IPS-NIHi7 (cell line): Measurements from ENCODE around the gene P2RY6.

Experiments used
- DNase-seq: peaks from one replicate; pipeline ENCODE4 v3.0.0; 2012; ENCODE audit warnings: mixed read lengths; ENCODE audit errors: extremely low spot score

P2RY6 gene

DNA sequence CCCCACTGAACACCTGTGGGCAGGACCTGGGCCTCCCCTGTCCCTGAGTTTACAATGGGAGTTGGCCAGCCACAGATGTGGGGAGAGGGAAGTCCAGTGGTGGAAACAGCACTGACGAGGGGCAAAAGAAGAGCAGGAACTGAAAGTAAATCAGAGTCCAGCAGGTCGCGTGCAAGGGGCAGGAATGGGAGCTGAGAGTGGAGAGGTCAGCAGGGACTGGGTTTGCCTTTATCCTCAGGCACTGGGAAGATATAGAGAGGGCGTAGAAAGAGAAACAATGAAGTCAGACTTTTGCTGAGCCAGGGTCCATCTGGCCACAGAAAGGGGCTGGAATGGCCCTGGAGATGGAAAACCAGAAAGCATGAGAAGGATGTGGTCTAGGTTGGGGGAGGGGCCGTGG is 8.5 kb downstream of the P2RY6 start:
- no peak for DNase-seq

GRCh38 chr11:73281201-73281741 is 9.1 kb downstream of the P2RY6 start:
- no peak for DNase-seq

DNA sequence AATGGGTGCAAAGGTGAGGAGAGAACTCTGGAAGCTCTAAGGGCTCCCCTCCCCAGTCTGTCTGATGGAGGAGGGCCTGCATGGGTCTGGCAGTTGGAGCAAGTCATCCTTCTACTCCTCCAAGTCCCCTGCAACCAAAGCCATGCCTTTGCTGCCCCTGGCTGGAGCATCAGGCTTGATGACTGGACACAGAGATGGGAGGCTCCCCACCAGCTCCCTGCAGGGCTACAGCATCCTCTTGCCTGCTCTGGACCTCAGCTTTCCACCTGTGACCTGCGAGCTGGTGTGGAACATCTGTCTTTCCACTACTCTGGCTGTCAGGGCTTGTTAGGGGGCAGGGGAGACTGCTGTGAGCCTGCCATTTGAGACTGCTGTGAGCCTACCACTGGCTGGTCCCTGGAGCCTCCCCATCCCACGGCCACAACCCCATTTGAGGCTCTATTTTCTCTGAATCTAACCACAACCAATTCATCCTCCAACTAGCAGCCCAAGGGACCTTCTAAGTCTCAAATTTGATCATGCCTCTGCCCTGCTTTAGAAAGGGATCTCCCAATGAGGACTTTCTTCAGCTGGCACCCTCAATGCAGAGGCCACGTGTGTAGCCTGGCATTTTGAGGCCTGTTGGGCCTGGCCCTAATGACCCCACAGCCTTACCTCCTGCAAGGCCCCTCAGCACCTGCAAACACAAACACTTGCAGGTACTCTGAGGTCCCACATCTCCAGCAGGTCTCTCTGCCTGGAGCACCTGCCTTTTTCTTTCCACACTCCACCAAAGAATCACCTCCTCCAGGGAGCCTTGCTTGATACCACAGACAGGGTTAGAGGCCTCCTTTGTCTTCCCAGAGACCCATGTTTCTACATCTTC is 9.9 kb downstream of the P2RY6 start:
- no peak for DNase-seq

- no peak for DNase-seq
Observed at GRCh38 chr11:73283276-73284000, 11.3 kb downstream of the P2RY6 start.

- no peak for DNase-seq
Observed at GRCh38 chr11:73284106-73284505, 12.0 kb downstream of the P2RY6 start.

GRCh38 chr11:73285721-73286120 is 13.6 kb downstream of the P2RY6 start:
- DNase-seq, result no peak

- no peak for DNase-seq
Observed at GRCh38 chr11:73286240-73286810, 14.2 kb downstream of the P2RY6 start.

GRCh38 chr11:73287400-73288101 is 15.4 kb downstream of the P2RY6 start:
- DNase-seq, result no peak

DNA sequence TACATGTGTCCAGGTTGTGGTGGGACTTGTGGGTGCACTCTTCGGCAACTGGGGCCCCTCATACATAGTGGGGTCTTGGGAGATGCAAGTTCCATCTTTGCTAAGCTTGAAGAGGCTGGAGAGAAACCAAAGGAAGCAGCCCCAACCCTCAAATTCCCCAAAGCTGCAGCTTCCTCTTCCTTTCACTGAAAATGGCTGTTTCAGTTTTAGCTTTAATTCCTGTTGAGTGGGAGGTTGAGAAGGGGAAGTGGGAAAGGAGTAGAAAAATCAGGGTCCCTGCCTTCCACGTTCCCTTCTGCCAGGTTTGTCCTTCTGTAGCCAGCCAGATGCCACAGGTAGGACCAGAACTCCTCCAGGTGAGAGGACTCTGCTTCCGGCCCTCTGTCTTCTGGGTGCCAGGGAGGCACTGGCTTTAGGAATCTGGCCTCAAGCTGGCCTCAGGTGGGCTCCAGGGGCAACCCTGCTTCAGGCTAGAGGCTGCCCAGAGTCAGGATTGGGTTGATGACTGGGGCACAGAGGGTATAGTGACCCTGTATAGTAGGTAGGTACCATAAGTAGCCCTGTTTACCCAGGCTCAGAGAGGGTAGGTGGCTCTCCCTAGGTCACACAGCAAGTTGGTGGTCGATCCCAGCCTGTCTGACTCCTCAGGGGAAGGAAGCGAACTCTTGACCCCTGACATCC is 16.2 kb downstream of the P2RY6 start:
- no peak for DNase-seq

GRCh38 chr11:73288873-73289707 is 17.0 kb downstream of the P2RY6 start:
- peak; percentile 93 for DNase-seq

DNA sequence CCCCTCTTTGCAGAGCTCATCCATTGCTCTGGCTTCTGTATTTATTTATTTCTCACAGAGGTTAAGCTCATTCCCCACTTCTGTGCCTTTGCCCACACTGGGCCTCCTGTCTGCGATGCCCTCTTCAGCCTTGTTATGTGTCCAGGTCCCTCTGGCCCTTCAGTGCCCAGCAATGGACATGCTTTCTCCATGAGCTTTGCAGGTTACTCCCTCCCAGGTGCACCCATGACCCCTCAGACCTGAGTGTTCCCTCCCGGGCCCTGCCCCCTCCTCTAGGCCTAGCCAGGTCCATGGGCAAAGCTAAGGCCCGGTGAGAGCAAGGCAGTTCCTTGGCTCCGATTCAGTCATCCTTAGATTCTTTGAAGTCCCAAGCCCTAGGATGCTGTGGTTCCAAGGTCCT is 18.4 kb downstream of the P2RY6 start:
- DNase-seq, result no peak

- DNase-seq, result no peak
Observed at GRCh38 chr11:73291196-73291595, 19.1 kb downstream of the P2RY6 start.

DNA sequence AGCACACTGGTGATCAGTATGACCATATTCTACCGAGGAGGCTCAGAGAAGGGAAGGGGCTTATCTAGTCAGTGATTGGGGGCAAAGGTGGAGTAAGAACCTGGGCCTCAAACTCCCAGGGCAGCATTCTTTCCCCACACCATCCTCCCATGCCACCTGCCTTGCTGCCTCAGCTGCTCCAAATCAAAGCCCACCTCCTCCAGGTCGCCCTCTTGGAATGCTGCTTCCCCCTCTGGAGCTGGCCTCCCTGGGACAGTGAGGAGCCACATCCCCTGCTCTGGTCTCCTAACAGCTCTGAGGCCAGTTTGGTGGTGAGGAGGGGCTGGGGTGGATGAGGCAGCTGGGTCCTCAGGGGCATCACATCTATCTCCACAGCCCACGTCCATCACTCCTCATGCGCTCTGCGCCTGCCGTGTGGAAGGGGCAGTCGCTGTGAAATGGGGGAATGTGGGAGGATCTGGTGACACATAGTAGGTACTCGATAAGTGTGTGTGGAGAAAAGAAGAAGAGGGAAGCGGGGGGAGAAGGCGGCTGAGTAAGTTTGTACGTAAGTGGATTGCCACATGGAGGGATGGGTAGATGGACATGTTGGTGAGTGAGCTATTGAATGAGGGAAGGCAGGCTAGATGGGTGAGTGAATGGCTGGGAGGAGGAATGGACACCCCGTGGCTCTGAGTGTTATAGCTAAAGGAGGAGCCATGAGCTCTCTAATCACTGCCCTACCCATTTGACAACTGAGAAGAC is 19.8 kb downstream of the P2RY6 start:
- no peak for DNase-seq

DNA sequence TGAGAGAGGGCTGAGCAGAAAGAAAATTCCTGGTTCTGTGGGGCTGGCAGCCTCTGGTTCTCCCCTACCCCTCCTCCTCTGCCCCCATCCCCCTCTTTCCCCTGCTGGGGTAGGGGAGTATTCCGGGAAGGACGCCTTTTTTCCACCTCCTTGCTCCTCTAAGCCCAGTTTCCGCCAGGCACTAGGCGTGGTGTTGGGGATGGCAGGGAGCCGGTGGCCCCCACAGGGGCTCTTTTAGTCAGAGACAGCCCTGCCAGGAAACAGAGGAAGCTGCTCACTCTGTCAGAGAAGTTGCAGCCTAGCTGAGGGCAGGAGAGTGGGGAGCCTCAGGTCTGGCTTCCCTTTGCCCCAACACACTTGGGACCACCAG is 20.4 kb downstream of the P2RY6 start:
- DNase-seq, result no peak

- no peak for DNase-seq
Observed at GRCh38 chr11:73293356-73293936, 21.3 kb downstream of the P2RY6 start.

- DNase-seq, result no peak
Observed at GRCh38 chr11:73294604-73295003, 22.5 kb downstream of the P2RY6 start.

- DNase-seq, result peak; percentile 82
Observed at GRCh38 chr11:73295241-73295995, 23.3 kb downstream of the P2RY6 start.

GRCh38 chr11:73295996-73296318 is 23.8 kb downstream of the P2RY6 start:
- DNase-seq, result no peak
